Keratinocyte (primary cell): ENCODE measurements around the gene SPTLC3.

ENCODE experiments used
- CTCF ChIP-seq, 3 experiments: IDR thresholded peaks in 1 of 3; conservative IDR thresholded peaks in 1 of 3; optimal IDR thresholded peaks in 1 of 3; 2 replicates in 2 of 3; 3 replicates in 1 of 3; pipeline versions ENCODE3 to v1.5.1; 2011; ENCODE audit warnings: low read length in 3 of 3, mild to moderate bottlenecking in 3 of 3, moderate library complexity in 2 of 3, control low read depth in 1 of 3, inconsistent platforms in 1 of 3; ENCODE audit not compliant: insufficient read depth in 2 of 3; ENCODE audit errors: extremely low read depth in 1 of 3
- EZH2 ChIP-seq: IDR thresholded peaks from one replicate; pipeline ENCODE4 v1.6.1; 2012; ENCODE audit warnings: inconsistent platforms, mild to moderate bottlenecking, low read length, moderate library complexity

- no peak for TF ChIP-seq CTCF (optimal IDR thresholded peaks at IDR 0.05 in 1 of 3, IDR thresholded peaks at IDR 0.05 in 1 of 3, conservative IDR thresholded peaks at IDR 0.05 in 1 of 3; ENCODE audit: extremely low read depth in 1 of 3, insufficient read depth in 2 of 3, low read length in 3 of 3)
- no peak for TF ChIP-seq EZH2
These were observed 130.8 kb downstream of the SPTLC3 start for GRCh38 chr20:13139459-13140150.
